WTC11 (cell line): ENCODE measurements around the gene COL4A2. TPM values are rescaled to one million over a fixed set of nuclear protein-coding genes. Genes with fewer than 3 reads are reported as not detected.

Experiments used
- ATAC-seq: fragments of 200-7000 bp; cut with Tn5 transposase; 2 replicates; pipeline ENCODE4 v1.10.0; 2021; ENCODE audit warnings: mild to moderate bottlenecking, moderate library complexity
- CTCF ChIA-PET: fragments of 300-600 bp; sonication (Branson Sonifier 250); formaldehyde crosslinking; loops from one replicate; lab custom pipeline; 2021; ENCODE audit warnings: antibody characterized with exemption; lab: Charles Lee
- POLR2A ChIA-PET: fragments of 350-600 bp; sonication (Branson Sonifier 250); formaldehyde crosslinking; loops from one replicate; lab custom pipeline; 2021; ENCODE audit warnings: antibody characterized with exemption; lab: Charles Lee
- DNase-seq: peaks from one replicate; pipeline ENCODE4 v3.0.0; 2021; ENCODE audit warnings: low spot score
- H3K27ac Mint-ChIP-seq: 2 replicates; pipeline ENCODE4 v1.8.0; 2021; ENCODE audit warnings: mixed read lengths
- H3K27me3 Mint-ChIP-seq: 2 replicates; pipeline ENCODE4 v1.8.0; 2021; ENCODE audit warnings: low read depth, mild to moderate bottlenecking, moderate library complexity, mixed read lengths
- H3K36me3 Mint-ChIP-seq: 2 replicates; pipeline ENCODE4 v1.8.0; 2021; ENCODE audit warnings: mixed read lengths
- H3K4me1 Mint-ChIP-seq: 2 replicates; pipeline ENCODE4 v1.8.0; 2022; ENCODE audit warnings: mixed read lengths
- H3K4me3 Mint-ChIP-seq: 2 replicates; pipeline ENCODE4 v1.8.0; 2021; ENCODE audit warnings: mild to moderate bottlenecking, moderate library complexity, mixed read lengths
- H3K9me3 Mint-ChIP-seq: 2 replicates; pipeline ENCODE4 v1.8.0; 2021; ENCODE audit warnings: mixed read lengths
- ATF1 ChIP-seq: sonication (generic); formaldehyde crosslinking; IDR thresholded peaks from 2 replicates; pipeline ENCODE4 v1.8.1; 2023; ENCODE audit warnings: mild to moderate bottlenecking, moderate library complexity, missing genetic modification reagents
- CREB1 ChIP-seq: sonication (generic); formaldehyde crosslinking; IDR thresholded peaks from 2 replicates; pipeline ENCODE4 v1.8.0; 2023; ENCODE audit warnings: mild to moderate bottlenecking, missing genetic modification reagents
- EMX1 ChIP-seq: fragments of 250-450 bp; sonication (Bioruptor Pico); IDR thresholded peaks from 2 replicates; pipeline ENCODE4 v1.8.0; 2021; ENCODE audit warnings: mild to moderate bottlenecking
- ESRRA ChIP-seq: sonication (generic); formaldehyde crosslinking; IDR thresholded peaks from 2 replicates; pipeline ENCODE4 v1.8.1; 2022; ENCODE audit warnings: mild to moderate bottlenecking, missing genetic modification reagents, borderline replicate concordance
- FOXP1 ChIP-seq: sonication (generic); formaldehyde crosslinking; IDR thresholded peaks from 2 replicates; pipeline ENCODE4 v1.8.0; 2022; ENCODE audit warnings: missing genetic modification reagents, mild to moderate bottlenecking, moderate library complexity, borderline replicate concordance
- JAZF1 ChIP-seq: fragments of 250-450 bp; sonication (Bioruptor Pico); IDR thresholded peaks from 2 replicates; pipeline ENCODE4 v1.9.0; 2021; ENCODE audit warnings: moderate library complexity, mild to moderate bottlenecking, inconsistent platforms
- KAT7 ChIP-seq: sonication (generic); formaldehyde crosslinking; IDR thresholded peaks from 2 replicates; pipeline ENCODE4 v1.8.1; 2023; ENCODE audit warnings: missing genetic modification reagents, mild to moderate bottlenecking, borderline replicate concordance
- NR2C2 ChIP-seq: sonication (generic); formaldehyde crosslinking; IDR thresholded peaks from 2 replicates; pipeline ENCODE4 v1.8.0; 2022; ENCODE audit warnings: mild to moderate bottlenecking, missing genetic modification reagents
- NR3C1 ChIP-seq: sonication (generic); formaldehyde crosslinking; conservative IDR thresholded peaks from 2 replicates; pipeline ENCODE4 v1.8.1; 2023; ENCODE audit warnings: low read depth, mild to moderate bottlenecking, missing genetic modification reagents
- RELA ChIP-seq: sonication (generic); formaldehyde crosslinking; IDR thresholded peaks from 2 replicates; pipeline ENCODE4 v1.8.1; 2022; ENCODE audit warnings: missing genetic modification reagents, mild to moderate bottlenecking, borderline replicate concordance
- SMAD3 ChIP-seq: sonication (generic); formaldehyde crosslinking; IDR thresholded peaks from 2 replicates; pipeline ENCODE4 v1.8.0; 2022; ENCODE audit warnings: missing genetic modification reagents, mild to moderate bottlenecking, borderline replicate concordance
- TCF7 ChIP-seq: sonication (generic); formaldehyde crosslinking; IDR thresholded peaks from 2 replicates; pipeline ENCODE4 v1.8.0; 2022; ENCODE audit warnings: mild to moderate bottlenecking, low read depth, missing genetic modification reagents, moderate library complexity
- TEAD4 ChIP-seq: sonication (generic); formaldehyde crosslinking; IDR thresholded peaks from 2 replicates; pipeline ENCODE4 v1.8.0; 2022; ENCODE audit warnings: mild to moderate bottlenecking, missing genetic modification reagents
- TP53 ChIP-seq: sonication (generic); formaldehyde crosslinking; IDR thresholded peaks from 2 replicates; pipeline ENCODE4 v1.8.1; 2023; ENCODE audit warnings: mild to moderate bottlenecking, missing genetic modification reagents
- ZNF121 ChIP-seq: sonication (generic); formaldehyde crosslinking; IDR thresholded peaks from 2 replicates; pipeline ENCODE4 v1.8.0; 2023; ENCODE audit warnings: missing genetic modification reagents
- ZNF396 ChIP-seq: fragments of 250-450 bp; sonication (Bioruptor Pico); IDR thresholded peaks from 2 replicates; pipeline ENCODE4 v1.8.0; 2021; ENCODE audit warnings: mild to moderate bottlenecking, moderate library complexity, borderline replicate concordance
- ZNF671 ChIP-seq: fragments of 250-450 bp; sonication (Bioruptor Pico); IDR thresholded peaks from 2 replicates; pipeline ENCODE4 v1.8.0; 2021; ENCODE audit warnings: mild to moderate bottlenecking
- total RNA-seq: library from RNA; stranded (reverse); gene quantifications from 3 replicates; pipeline ENCODE4 v1.2.3, GENCODE V29; 2021
- TF ChIP-seq, protein P1 (sequence below): sonication (generic); formaldehyde crosslinking; conservative IDR thresholded peaks from 2 replicates; pipeline ENCODE4 v1.8.1; 2023; ENCODE audit warnings: mild to moderate bottlenecking, low read depth, missing genetic modification reagents, moderate library complexity
- TF ChIP-seq, protein P2 (sequence below): sonication (generic); formaldehyde crosslinking; IDR thresholded peaks from 2 replicates; pipeline ENCODE4 v1.8.0; 2022; ENCODE audit warnings: mild to moderate bottlenecking, missing genetic modification reagents
- TF ChIP-seq, protein P3 (sequence below): sonication (generic); formaldehyde crosslinking; IDR thresholded peaks from 2 replicates; pipeline ENCODE4 v1.8.0; 2022; ENCODE audit warnings: mild to moderate bottlenecking, missing genetic modification reagents
- TF ChIP-seq, protein P4 (sequence below): fragments of 250-450 bp; sonication (Bioruptor Pico); conservative IDR thresholded peaks from 2 replicates; pipeline ENCODE4 v1.9.0; 2021; ENCODE audit warnings: mild to moderate bottlenecking
- TF ChIP-seq, protein P5 (sequence below): sonication (generic); formaldehyde crosslinking; IDR thresholded peaks from 2 replicates; pipeline ENCODE4 v1.8.1; 2023; ENCODE audit warnings: mild to moderate bottlenecking, moderate library complexity, missing genetic modification reagents

Gene COL4A2
- total RNA-seq, 1 experiment from 2014 or later, result 109 TPM

DNA sequence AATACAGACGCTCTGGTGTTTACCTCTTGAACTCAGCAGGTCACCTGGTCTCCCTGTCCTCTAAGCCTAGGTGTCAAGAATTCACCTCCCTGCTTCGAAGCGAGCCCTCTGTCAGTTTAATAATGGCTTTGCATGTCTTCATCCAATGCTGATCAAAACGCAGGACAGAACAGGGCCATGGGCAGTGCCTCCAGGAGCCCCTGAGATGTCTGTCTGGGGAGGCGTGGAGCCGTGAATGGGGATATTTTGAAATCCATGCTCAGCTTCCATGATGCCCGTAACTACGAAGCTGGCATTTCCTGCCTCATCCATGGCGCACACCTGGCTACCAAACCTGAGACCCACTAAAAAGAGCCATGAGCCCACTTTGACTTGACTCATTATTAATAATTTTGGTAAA lies 140.7 kb downstream of the COL4A2 start (continued):
- TF ChIP-seq, protein P1, sequence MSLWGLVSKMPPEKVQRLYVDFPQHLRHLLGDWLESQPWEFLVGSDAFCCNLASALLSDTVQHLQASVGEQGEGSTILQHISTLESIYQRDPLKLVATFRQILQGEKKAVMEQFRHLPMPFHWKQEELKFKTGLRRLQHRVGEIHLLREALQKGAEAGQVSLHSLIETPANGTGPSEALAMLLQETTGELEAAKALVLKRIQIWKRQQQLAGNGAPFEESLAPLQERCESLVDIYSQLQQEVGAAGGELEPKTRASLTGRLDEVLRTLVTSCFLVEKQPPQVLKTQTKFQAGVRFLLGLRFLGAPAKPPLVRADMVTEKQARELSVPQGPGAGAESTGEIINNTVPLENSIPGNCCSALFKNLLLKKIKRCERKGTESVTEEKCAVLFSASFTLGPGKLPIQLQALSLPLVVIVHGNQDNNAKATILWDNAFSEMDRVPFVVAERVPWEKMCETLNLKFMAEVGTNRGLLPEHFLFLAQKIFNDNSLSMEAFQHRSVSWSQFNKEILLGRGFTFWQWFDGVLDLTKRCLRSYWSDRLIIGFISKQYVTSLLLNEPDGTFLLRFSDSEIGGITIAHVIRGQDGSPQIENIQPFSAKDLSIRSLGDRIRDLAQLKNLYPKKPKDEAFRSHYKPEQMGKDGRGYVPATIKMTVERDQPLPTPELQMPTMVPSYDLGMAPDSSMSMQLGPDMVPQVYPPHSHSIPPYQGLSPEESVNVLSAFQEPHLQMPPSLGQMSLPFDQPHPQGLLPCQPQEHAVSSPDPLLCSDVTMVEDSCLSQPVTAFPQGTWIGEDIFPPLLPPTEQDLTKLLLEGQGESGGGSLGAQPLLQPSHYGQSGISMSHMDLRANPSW (CRISPR knock-in tag), result no peak
- no peak for TF ChIP-seq ESRRA (CRISPR knock-in tag)
- TF ChIP-seq, all 79 proteins: peak for 0

DNA sequence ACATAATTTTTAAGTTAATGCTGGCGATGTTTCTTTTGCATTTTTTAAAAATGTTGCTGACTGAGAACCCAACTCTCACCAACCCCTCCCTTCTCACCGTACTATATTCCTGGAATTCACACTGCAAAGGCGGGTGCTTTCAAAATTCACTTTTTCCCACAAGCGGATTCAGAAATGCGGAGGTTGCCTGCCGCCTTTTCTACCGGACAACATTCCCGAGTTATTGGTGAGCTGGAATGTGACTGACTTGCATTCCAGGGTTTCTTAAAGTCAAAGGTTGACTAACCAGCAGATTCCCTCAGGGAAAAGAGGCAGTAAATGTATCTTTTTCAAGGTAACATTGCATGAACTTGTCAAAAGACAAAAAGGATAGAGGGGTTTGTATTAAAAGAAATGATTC lies 141.1 kb downstream of the COL4A2 start:
- POLR2A ChIA-PET, result no interaction called here
- TF ChIP-seq TCF7 (CRISPR knock-in tag) (no peak), FOXP1 (CRISPR knock-in tag) (no peak), JAZF1 (CRISPR knock-in tag) (no peak), ZNF121 (no peak), CREB1 (CRISPR knock-in tag) (no peak), EMX1 (CRISPR knock-in tag) (no peak), TEAD4 (no peak), KAT7 (CRISPR knock-in tag) (no peak), RELA (no peak), NR3C1 (CRISPR knock-in tag) (no peak), SMAD3 (CRISPR knock-in tag) (no peak), ATF1 (CRISPR knock-in tag) (no peak), ZNF396 (no peak), ZNF671 (CRISPR knock-in tag) (no peak), NR2C2 (CRISPR knock-in tag) (no peak), TP53 (CRISPR knock-in tag) (no peak)
- TF ChIP-seq, protein P2, sequence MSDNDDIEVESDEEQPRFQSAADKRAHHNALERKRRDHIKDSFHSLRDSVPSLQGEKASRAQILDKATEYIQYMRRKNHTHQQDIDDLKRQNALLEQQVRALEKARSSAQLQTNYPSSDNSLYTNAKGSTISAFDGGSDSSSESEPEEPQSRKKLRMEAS (CRISPR knock-in tag), result no peak
- TF ChIP-seq, protein P3, sequence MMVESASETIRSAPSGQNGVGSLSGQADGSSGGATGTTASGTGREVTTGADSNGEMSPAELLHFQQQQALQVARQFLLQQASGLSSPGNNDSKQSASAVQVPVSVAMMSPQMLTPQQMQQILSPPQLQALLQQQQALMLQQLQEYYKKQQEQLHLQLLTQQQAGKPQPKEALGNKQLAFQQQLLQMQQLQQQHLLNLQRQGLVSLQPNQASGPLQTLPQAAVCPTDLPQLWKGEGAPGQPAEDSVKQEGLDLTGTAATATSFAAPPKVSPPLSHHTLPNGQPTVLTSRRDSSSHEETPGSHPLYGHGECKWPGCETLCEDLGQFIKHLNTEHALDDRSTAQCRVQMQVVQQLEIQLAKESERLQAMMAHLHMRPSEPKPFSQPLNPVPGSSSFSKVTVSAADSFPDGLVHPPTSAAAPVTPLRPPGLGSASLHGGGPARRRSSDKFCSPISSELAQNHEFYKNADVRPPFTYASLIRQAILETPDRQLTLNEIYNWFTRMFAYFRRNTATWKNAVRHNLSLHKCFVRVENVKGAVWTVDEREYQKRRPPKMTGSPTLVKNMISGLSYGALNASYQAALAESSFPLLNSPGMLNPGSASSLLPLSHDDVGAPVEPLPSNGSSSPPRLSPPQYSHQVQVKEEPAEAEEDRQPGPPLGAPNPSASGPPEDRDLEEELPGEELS (CRISPR knock-in tag), result no peak
- TF ChIP-seq, protein P4, sequence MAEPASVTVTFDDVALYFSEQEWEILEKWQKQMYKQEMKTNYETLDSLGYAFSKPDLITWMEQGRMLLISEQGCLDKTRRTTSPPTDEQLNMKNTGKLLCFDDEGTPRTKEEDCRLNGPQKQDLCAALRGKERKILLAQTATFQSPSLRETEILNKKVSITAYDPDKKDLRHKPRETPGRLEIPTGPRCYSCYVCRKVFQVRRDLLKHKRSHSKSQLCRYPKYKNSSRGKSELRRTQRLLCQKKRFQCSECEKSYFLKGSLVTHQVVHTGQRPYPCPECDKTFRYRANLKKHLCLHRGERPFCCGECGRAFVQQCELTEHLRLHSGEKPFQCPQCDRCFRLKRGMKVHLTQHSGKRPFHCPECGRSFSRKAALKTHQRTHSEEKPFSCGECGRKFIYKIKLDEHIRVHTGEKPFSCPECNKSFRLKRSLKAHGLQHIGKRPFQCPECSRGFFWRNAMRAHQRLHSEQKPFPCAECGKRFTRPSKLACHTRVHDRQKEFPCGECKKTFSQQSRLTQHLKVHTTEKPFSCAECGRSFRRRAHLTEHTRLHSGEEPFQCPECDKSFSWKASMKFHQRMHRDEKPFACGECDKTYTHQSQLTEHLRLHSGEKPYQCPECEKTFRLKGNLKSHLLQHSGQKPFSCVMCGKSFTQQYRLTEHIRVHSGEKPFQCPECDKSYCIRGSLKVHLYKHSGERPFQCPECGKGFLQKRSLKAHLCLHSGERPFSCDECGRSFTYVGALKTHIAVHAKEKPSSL, result no peak
- TF ChIP-seq, protein P5, sequence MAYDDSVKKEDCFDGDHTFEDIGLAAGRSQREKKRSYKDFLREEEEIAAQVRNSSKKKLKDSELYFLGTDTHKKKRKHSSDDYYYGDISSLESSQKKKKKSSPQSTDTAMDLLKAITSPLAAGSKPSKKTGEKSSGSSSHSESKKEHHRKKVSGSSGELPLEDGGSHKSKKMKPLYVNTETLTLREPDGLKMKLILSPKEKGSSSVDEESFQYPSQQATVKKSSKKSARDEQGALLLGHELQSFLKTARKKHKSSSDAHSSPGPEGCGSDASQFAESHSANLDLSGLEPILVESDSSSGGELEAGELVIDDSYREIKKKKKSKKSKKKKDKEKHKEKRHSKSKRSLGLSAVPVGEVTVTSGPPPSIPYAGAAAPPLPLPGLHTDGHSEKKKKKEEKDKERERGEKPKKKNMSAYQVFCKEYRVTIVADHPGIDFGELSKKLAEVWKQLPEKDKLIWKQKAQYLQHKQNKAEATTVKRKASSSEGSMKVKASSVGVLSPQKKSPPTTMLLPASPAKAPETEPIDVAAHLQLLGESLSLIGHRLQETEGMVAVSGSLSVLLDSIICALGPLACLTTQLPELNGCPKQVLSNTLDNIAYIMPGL (CRISPR knock-in tag), result no peak
- TF ChIP-seq, all 79 proteins: peak for 0
- H3K36me3 Mint-ChIP-seq, result peaks cover 9% of the 10 kb centered on the region
- H3K27ac Mint-ChIP-seq, result peak overlapping the region; percentile 88; the same call in 1 of the 2 replicates
- H3K27me3 Mint-ChIP-seq, result no peaks in the 10 kb centered on the region
- H3K4me1 Mint-ChIP-seq, result peaks cover 18% of the 10 kb centered on the region
- CTCF ChIA-PET, result interaction anchor here (1.4 kb wide), 1 partner anchor 8 kb away, joined by 6 read pairs; no protein-coding TSS in a partner anchor
- no peak overlapping the region for H3K4me3 Mint-ChIP-seq
- DNase-seq (no peak), ATAC-seq (no peak)
- H3K9me3 Mint-ChIP-seq, result no peaks in the 10 kb centered on the region
